Subcutaneous abdominal adipose tissue (tissue), 5 donors: ENCODE data around the gene GLCCI1.

Experiments
- H3K27ac ChIP-seq: one replicate; pipeline ENCODE4 v1.7.0; 2013; ENCODE audit warnings: low read depth, mild to moderate bottlenecking, inconsistent platforms, low read length, moderate library complexity
- H3K27me3 ChIP-seq, 5 donors: one replicate each; pipeline ENCODE4 v1.7.0; 2013; ENCODE audit warnings: low read length in 5 of 5, inconsistent platforms in 1 of 5; ENCODE audit not compliant: control insufficient read depth in 5 of 5, insufficient read depth in 4 of 5
- H3K36me3 ChIP-seq, 5 donors: one replicate each; pipeline ENCODE4 v1.7.0; 2013; ENCODE audit warnings: low read length in 5 of 5; ENCODE audit not compliant: control insufficient read depth in 5 of 5, insufficient read depth in 5 of 5
- H3K4me1 ChIP-seq, 5 donors: one replicate each; pipeline ENCODE4 v1.7.0; 2013; ENCODE audit warnings: low read length in 5 of 5, mild to moderate bottlenecking in 3 of 5, moderate library complexity in 1 of 5; ENCODE audit not compliant: control insufficient read depth in 5 of 5, insufficient read depth in 5 of 5
- H3K4me3 ChIP-seq, 5 donors: one replicate each; pipeline ENCODE4 v1.7.0; 2013; ENCODE audit warnings: low read length in 5 of 5, low read depth in 1 of 5
- H3K9ac ChIP-seq, 5 donors: one replicate each; pipeline ENCODE4 v1.7.0; 2013; ENCODE audit warnings: low read length in 5 of 5, mild to moderate bottlenecking in 4 of 5, moderate library complexity in 3 of 5
- H3K9me3 ChIP-seq, 5 donors: one replicate each; pipeline ENCODE4 v1.7.0; 2013; ENCODE audit warnings: low read length in 5 of 5; ENCODE audit not compliant: control insufficient read depth in 5 of 5
- donor health status: healthy.
- donor health status: healthy.
- donor health status: healthy.
- donor health status: healthy.
- donor health status: healthy.

The GLCCI1 gene

GRCh38 chr7:7933915-7934526 is 34.6 kb upstream of the GLCCI1 start:
- no peaks in the 10 kb centered on the region for H3K36me3 ChIP-seq
- no peaks in the 10 kb centered on the region for H3K27me3 ChIP-seq
- no peaks in the 10 kb centered on the region for H3K9me3 ChIP-seq
- H3K4me3 ChIP-seq: no peak overlapping the region
- H3K27ac ChIP-seq: no peak overlapping the region
- peaks cover 0 to 10% (median 0%) of the 10 kb centered on the region in 5 donors for H3K4me1 ChIP-seq
- no peak overlapping the region for H3K9ac ChIP-seq

- H3K9me3 ChIP-seq: no peaks in the 10 kb centered on the region
- H3K27me3 ChIP-seq: no peaks in the 10 kb centered on the region
- no peak overlapping the region for H3K4me3 ChIP-seq
- no peaks in the 10 kb centered on the region for H3K36me3 ChIP-seq
- no peak overlapping the region for H3K9ac ChIP-seq
- H3K4me1 ChIP-seq: peaks cover 0 to under 1% (median 0%) of the 10 kb centered on the region in 5 donors
- H3K27ac ChIP-seq: no peak overlapping the region
These were observed 33.7 kb upstream of the GLCCI1 start for GRCh38 chr7:7934945-7935344.

- Histone ChIP-seq H3K9ac (no peak overlapping the region), H3K27me3 (no peaks in the 10 kb centered on the region), H3K4me3 (no peak overlapping the region), H3K4me1 (no peaks in the 10 kb centered on the region), H3K27ac (no peak overlapping the region), H3K9me3 (no peaks in the 10 kb centered on the region), H3K36me3 (no peaks in the 10 kb centered on the region)
These were observed 30.1 kb upstream of the GLCCI1 start for GRCh38 chr7:7938471-7938870.

GRCh38 chr7:7943951-7944350 is 24.6 kb upstream of the GLCCI1 start:
- no peak overlapping the region for H3K4me3 ChIP-seq
- H3K9ac ChIP-seq: no peak overlapping the region
- no peaks in the 10 kb centered on the region for H3K27me3 ChIP-seq
- H3K9me3 ChIP-seq: no peaks in the 10 kb centered on the region
- H3K27ac ChIP-seq: no peak overlapping the region
- H3K4me1 ChIP-seq: no peaks in the 10 kb centered on the region
- H3K36me3 ChIP-seq: no peaks in the 10 kb centered on the region

GRCh38 chr7:7944619-7945282 is 23.8 kb upstream of the GLCCI1 start:
- Histone ChIP-seq H3K9ac (no peak overlapping the region), H3K9me3 (no peaks in the 10 kb centered on the region), H3K4me3 (no peak overlapping the region), H3K27ac (no peak overlapping the region), H3K4me1 (no peaks in the 10 kb centered on the region), H3K36me3 (no peaks in the 10 kb centered on the region), H3K27me3 (no peaks in the 10 kb centered on the region)

GRCh38 chr7:7946486-7946885 is 22.1 kb upstream of the GLCCI1 start:
- Histone ChIP-seq H3K36me3 (no peaks in the 10 kb centered on the region), H3K9me3 (no peaks in the 10 kb centered on the region), H3K27me3 (no peaks in the 10 kb centered on the region), H3K4me3 (no peak overlapping the region), H3K27ac (no peak overlapping the region), H3K4me1 (no peaks in the 10 kb centered on the region), H3K9ac (no peak overlapping the region)

GRCh38 chr7:7948232-7948631 is 20.4 kb upstream of the GLCCI1 start:
- Histone ChIP-seq H3K9me3 (no peaks in the 10 kb centered on the region), H3K27me3 (no peaks in the 10 kb centered on the region), H3K4me3 (no peak overlapping the region), H3K27ac (no peak overlapping the region), H3K9ac (no peak overlapping the region), H3K4me1 (no peaks in the 10 kb centered on the region), H3K36me3 (no peaks in the 10 kb centered on the region)

- no peak overlapping the region for H3K9ac ChIP-seq
- no peak overlapping the region for H3K4me3 ChIP-seq
- no peaks in the 10 kb centered on the region for H3K9me3 ChIP-seq
- no peak overlapping the region for H3K27ac ChIP-seq
- H3K36me3 ChIP-seq: peaks cover 0 to 4% (median 0%) of the 10 kb centered on the region in 5 donors
- no peaks in the 10 kb centered on the region for H3K27me3 ChIP-seq
- H3K4me1 ChIP-seq: no peaks in the 10 kb centered on the region
These were observed 14.8 kb upstream of the GLCCI1 start for GRCh38 chr7:7953806-7954205.

GRCh38 chr7:7956531-7957128 is 12.0 kb upstream of the GLCCI1 start:
- no peaks in the 10 kb centered on the region for H3K9me3 ChIP-seq
- no peak overlapping the region for H3K9ac ChIP-seq
- H3K4me3 ChIP-seq: no peak overlapping the region
- H3K36me3 ChIP-seq: peaks cover 0 to 4% (median 0%) of the 10 kb centered on the region in 5 donors
- no peaks in the 10 kb centered on the region for H3K27me3 ChIP-seq
- no peaks in the 10 kb centered on the region for H3K4me1 ChIP-seq
- no peak overlapping the region for H3K27ac ChIP-seq

GRCh38 chr7:7957513-7957912 is 11.1 kb upstream of the GLCCI1 start:
- Histone ChIP-seq H3K27me3 (no peaks in the 10 kb centered on the region), H3K4me3 (no peak overlapping the region), H3K36me3 (peaks cover 0 to 4% (median 0%) of the 10 kb centered on the region in 5 donors), H3K27ac (no peak overlapping the region), H3K9ac (no peak overlapping the region), H3K4me1 (no peaks in the 10 kb centered on the region), H3K9me3 (no peaks in the 10 kb centered on the region)
